Measurements from ENCODE around the gene DENND4A.
A peak's percentile ranks its signal among the peaks of the same experiment; 100 is the strongest.
"Not testable (repeated sequence)": the region's sequence is repeated elsewhere in the genome, so short reads cannot be mapped to it uniquely, and the experiment has no call there.

The DENND4A gene

DNA sequence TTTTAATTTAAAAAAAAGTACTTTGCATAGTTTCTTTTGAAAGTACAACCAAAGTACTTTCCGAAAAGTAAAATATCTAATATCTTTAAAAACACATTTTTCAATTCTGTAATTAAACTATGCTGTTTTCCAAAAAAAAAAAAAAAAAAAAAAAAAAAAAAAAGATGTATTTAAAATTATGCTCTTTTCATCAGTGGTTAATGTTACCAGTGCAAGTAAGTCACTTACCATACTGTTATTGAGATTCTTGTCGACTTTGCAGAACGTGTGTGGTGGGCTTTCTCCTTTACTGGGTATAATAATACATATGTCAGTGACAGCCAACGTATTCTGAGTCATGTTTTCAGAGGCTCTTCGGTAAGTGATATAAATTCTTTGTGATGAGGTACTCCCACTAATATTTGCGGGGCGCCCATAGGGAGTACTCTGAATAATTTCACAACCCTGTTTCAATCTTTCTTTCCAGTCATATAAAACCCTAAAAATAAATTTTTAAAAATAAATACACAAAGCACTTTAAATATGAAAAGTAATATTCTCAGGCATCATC lies 39.9 kb downstream of the DENND4A start:
- no peak for DNase-seq

- DNase-seq: no peak
Observed at GRCh38 chr15:65751431-65751830, 40.7 kb downstream of the DENND4A start.

DNA sequence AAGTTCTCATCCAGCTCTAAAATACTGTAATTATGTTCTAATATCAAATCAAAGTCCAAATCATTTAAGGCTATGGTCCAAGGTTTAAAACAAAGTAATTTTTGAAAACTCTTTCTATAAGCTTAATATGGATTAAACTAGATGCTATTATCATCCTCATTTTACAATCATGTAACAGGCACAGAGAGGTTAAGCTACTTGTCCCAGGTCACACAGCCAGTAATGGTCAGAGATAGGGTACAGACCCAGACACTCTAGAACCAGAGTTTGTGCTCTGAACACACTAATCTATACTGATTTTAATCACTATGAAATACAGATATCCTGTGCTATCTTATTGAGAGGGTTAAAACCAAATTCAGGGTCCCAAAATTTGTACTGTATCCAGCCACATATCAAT lies 44.8 kb downstream of the DENND4A start:
- DNase-seq: no peak

DNA sequence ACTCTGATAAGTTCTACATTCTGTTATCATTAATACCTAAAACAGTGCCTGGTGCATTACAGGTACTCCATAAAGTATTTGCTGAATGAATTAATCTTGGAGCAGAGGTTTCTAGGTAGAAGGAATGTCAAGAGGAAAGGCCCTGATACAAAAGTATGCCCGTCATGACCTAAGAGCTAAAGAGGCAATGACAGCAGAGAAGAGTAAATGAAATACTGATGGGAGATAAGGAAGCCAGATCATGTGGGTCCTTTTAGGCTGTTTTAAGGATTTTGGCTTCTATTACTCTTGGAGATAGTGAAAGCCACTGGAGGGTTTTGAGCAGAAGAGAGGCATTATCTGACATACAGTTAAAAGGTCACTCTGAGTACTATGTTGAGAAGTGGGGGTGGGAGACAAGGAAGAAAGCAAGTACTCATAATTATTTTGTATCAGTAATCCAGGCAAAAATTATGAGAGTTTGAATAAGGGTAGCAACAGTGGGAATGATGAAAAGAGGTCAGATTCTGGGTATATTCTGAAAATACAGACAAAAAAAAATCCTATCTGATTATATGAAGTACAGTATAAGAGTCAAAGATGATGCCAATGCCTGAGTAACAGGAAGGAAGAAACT lies 48.3 kb downstream of the DENND4A start:
- no peak for DNase-seq

- no peak for DNase-seq
Observed at GRCh38 chr15:65740148-65740547, 51.9 kb downstream of the DENND4A start.

DNA sequence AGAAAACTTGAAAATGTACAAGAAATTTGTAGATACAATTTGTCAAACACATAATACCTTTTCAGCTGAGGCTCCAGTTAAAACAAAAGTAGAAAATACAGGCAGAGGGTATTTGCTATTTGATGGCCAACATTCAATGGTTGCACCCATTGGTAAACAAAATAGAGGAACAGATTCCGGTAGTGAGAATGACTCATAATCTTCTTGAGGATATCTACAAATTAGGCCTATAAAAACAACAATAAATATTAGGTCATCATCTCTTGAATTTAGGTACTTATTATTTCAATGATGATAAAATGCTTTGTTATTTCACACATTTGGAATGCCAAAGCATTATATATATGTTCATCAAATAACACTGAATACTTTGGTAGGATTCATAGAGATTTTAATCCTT lies 53.4 kb downstream of the DENND4A start:
- DNase-seq: no peak

GRCh38 chr15:65733599-65733998 lies 58.5 kb downstream of the DENND4A start:
- DNase-seq: not testable (repeated sequence)

DNA sequence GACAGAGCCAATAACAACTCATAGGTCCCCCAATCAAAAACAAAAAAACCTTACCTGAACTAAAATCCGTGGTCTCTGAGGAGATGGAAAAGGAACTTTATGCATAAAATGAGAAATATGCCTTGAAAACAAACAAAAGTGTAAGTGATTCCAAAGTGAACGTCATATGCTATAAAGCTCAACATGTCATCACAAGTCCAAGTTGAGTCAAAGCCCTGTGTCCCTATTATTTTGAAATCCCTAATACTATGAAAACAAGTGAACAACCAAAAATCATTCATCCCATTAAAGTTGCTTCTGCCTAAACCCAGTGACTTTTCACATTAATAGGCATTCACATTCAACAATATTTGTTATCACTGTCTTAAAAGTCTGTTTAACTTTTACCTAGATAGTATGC lies 59.4 kb downstream of the DENND4A start:
- DNase-seq: no peak

DNA sequence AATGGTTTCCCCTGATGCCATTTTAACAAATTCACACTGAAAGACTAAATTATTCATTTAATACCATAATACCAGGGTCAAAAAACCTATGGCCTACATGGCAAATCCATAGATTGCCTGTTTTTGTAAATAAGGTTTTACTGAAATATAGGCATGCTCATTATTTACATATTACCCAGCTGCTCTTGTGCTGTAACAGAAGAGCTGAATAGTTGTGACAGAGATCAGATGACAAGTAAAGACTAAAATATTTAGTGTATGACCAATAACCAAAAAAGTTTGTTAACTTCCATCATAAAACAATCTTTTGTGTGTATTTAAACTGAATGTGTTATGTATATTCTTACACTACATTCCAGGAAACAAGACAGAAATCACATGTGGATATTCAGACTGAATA lies 60.2 kb downstream of the DENND4A start:
- no peak for DNase-seq

GRCh38 chr15:65730549-65731172 lies 61.4 kb downstream of the DENND4A start:
- no peak for DNase-seq

DNA sequence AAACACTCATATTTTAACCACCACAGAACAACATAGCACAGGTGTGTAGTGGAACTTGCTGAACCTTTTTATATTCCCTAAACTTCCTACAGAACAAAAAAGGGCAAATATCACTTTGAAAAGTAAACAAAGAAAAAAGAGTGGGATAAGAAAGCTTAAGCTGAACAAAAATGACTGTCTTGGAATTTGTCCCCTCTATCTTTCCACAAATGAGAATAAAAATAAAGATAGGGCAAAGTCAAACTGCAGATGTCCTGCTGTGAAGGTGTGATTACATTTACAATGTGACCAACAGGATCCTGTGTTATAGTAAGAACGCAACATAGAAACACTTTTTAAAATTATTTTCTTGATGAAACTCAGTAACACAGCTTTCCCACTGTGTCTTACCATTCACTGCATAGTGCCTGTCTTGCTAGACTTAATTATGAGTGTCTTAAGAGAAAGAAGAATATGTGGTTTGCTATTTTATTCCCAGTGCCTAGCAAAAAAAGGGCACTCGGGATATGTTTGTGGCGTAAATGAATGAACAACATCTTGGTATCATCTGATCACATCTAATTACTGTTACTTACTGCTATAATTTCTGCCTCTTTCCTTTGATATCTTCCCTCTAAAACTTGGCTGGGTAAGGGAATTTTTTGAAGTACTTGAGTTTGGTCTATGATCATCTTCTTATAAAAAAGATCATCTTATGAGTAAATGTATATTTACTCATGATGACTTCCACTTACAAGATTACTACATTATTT lies 67.5 kb downstream of the DENND4A start:
- no peak for DNase-seq

- no peak for DNase-seq
Observed at GRCh38 chr15:65723876-65724275, 68.2 kb downstream of the DENND4A start.

DNA sequence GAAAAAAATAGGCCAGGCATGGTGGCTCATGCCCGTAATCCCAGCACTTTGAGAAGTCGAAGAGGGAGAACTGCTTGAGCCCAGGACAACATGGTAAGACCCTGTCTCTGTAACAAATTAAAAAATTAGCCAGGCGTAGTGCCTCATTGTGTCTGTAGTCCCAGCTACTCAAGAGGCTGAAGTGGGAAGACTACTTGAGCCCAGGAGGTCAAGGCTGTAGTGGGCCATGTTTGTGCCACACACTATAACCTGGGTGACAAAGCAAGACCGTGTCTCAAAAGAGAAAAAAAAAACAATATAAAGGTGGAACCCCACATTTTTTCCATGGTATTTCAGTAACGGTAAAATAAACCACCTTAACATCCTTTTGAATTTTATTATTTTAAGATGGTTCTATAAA lies 69.9 kb downstream of the DENND4A start:
- DNase-seq: no peak

GRCh38 chr15:65712415-65712814 lies 79.7 kb downstream of the DENND4A start:
- DNase-seq: no peak

- no peak for DNase-seq
Observed at GRCh38 chr15:65695081-65695480, 97.0 kb downstream of the DENND4A start.

DNA sequence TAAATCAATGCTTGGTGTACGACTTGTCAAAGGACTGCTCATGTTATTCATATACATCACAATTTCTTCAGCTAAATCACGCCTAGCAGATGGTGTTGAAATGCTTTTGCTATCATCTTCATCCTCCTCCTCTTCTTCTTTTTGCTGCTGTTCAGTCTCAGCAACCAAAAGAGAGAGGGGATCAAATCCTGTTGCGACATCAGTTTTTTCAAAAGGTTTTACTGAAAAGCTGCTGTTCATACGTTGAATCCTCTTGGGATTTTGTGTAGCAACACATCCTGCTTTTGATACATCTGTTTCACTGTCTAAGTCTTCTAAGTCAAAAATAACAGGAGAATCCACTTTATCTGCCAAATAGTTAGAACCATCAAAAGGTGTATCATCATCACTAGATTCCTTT lies 101.3 kb downstream of the DENND4A start:
- DNase-seq: no peak

- no peak for DNase-seq
Observed at GRCh38 chr15:65690173-65690572, 101.9 kb downstream of the DENND4A start.

- peak in 1 of 5 experiments; percentile 33 for DNase-seq
Observed at GRCh38 chr15:65688462-65688861, 103.6 kb downstream of the DENND4A start.

- no peak for DNase-seq
Observed at GRCh38 chr15:65682404-65682911, 109.6 kb downstream of the DENND4A start.

- no peak for DNase-seq
Observed at GRCh38 chr15:65680544-65680943, 111.5 kb downstream of the DENND4A start.

DNA sequence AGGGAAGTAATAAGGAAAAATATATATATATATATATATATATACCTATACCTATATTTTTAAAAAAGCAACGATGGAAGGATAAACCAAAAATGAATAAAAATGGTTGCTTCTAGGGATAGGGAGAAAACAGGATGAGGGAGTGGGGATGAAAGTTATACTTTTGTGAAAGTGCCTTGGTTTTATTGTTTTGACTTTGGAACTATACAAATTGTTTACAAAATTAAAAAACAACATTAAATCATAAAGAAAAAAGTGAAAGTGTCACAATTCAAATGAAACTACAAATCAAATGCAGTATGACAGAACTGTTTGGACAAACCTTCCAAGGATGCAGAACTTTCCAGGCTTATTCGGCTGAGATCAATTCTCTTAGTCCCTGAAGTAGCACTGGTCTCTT lies 116.0 kb downstream of the DENND4A start:
- DNase-seq: no peak

DNA sequence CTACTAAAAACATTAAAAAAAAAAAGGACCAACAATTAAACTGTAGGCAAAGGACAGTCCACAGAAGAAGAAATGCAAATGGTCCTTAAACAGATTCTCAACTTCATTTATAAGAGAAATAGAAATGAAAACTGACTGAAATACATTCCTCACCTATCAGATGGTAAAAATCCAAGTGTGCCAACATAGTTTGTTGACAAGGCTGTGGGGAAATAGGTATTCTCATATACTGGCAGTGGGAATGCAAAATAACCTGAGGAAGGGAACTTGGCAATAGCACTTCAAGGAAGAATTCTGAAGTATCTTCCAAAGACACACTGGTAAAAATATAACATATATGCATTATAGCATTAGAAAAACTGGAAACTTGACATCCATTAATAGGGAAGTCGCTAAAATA lies 116.5 kb downstream of the DENND4A start:
- DNase-seq: no peak

DNA sequence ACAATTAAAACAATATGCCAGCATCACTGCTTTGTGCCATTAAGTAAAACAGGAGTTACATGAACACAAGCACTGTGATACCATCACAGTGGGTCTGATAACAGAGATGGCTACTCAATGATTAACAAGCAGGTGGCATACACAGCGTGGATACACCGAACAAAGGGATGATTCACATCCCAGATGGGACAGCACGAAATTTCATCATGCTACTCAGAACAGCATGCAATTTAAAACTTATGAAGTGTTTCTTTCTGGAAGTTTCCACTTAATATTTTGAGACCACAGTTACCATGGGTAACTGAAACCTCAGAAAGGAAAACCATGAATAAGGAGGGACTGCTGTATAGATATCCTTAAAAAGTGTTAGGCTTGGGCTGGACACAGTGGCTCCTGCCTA lies 125.8 kb downstream of the DENND4A start:
- DNase-seq: no peak

- DNase-seq: no peak
Observed at GRCh38 chr15:65663521-65663920, 128.6 kb downstream of the DENND4A start.

All from T-helper 2 cell (primary cell).